IMR-90 (cell line): ENCODE measurements around the gene CCL11. TPM values are rescaled to one million over a fixed set of nuclear protein-coding genes. Genes with fewer than 3 reads are reported as not detected.
A peak's percentile ranks its signal among the peaks of the same experiment; 100 is the strongest.

Experiments
- ATAC-seq: fragments of 200-7000 bp; cut with Tn5 transposase; 2 replicates; pipeline ENCODE4 v1.9.1; 2020; ENCODE audit warnings: low read depth, mild to moderate bottlenecking, moderate library complexity
- BruUV-seq: library from RNA; stranded (reverse); fragments of 400-500 nt; replicated peaks from 2 replicates; lab custom pipeline; 2021; lab: Mats Ljungman, UMichigan
- CTCF ChIA-PET: fragments of 300-600 bp; formaldehyde crosslinking; extraction: SDS; loops from one replicate; lab custom pipeline; 2021; ENCODE audit warnings: antibody characterized with exemption; lab: Yijun Ruan, JAX
- POLR2A ChIA-PET: fragments of 300-600 bp; sonication (Branson Sonifier 250); formaldehyde crosslinking; loops from one replicate; lab custom pipeline; 2022; ENCODE audit warnings: antibody characterized with exemption; ENCODE audit not compliant: unreplicated experiment; lab: Charles Lee
- DNase-seq: peaks from one replicate; pipeline ENCODE4 v3.0.0; 2013
- H2AFZ ChIP-seq: replicated peaks from 2 replicates; pipeline ENCODE3; 2013; ENCODE audit warnings: low read length, mild to moderate bottlenecking; ENCODE audit not compliant: poor library complexity
- H2AK5ac ChIP-seq: 2 replicates; pipeline ENCODE4 v1.6.1; 2013; ENCODE audit warnings: low read depth, low read length, inconsistent platforms
- H2AK9ac ChIP-seq: replicated peaks from 2 replicates; pipeline ENCODE3; 2013; ENCODE audit warnings: mild to moderate bottlenecking, low read depth, low read length, moderate library complexity; ENCODE audit not compliant: poor library complexity
- H2BK120ac ChIP-seq: 2 replicates; pipeline ENCODE4 v1.6.1; 2013; ENCODE audit warnings: low read depth, low read length, inconsistent platforms
- H2BK15ac ChIP-seq: 3 replicates; pipeline ENCODE4 v1.6.1; 2013; ENCODE audit warnings: low read depth, low read length, inconsistent platforms
- H2BK20ac ChIP-seq: 2 replicates; pipeline ENCODE4 v1.6.1; 2013; ENCODE audit warnings: low read depth, mild to moderate bottlenecking, inconsistent platforms, low read length, moderate library complexity
- H2BK5ac ChIP-seq: 2 replicates; pipeline ENCODE4 v1.6.1; 2013; ENCODE audit warnings: mild to moderate bottlenecking, low read depth, low read length, inconsistent platforms; ENCODE audit not compliant: poor library complexity, severe bottlenecking
- H3K14ac ChIP-seq: replicated peaks from 2 replicates; pipeline ENCODE4 v1.6.1; 2013; ENCODE audit warnings: low read depth, low read length, inconsistent platforms
- H3K18ac ChIP-seq: 2 replicates; pipeline ENCODE4 v1.6.1; 2013; ENCODE audit warnings: low read depth, low read length, control low read depth
- H3K23ac ChIP-seq: 2 replicates; pipeline ENCODE4 v1.6.1; 2013; ENCODE audit warnings: low read depth, low read length, inconsistent platforms
- H3K27ac ChIP-seq: 2 replicates; pipeline ENCODE4 v1.5.1; 2013; ENCODE audit warnings: mild to moderate bottlenecking, control low read depth, low read length; ENCODE audit not compliant: insufficient read depth
- H3K27me3 ChIP-seq: 2 replicates; pipeline ENCODE4 v1.6.1; 2013; ENCODE audit warnings: low read length; ENCODE audit not compliant: control insufficient read depth, insufficient read depth
- H3K36me3 ChIP-seq: 2 replicates; pipeline ENCODE4 v1.6.1; 2013; ENCODE audit warnings: low read length, mixed read lengths; ENCODE audit not compliant: control insufficient read depth, insufficient read depth
- H3K4ac ChIP-seq: 2 replicates; pipeline ENCODE4 v1.6.1; 2013; ENCODE audit warnings: low read depth, low read length, inconsistent platforms
- H3K4me1 ChIP-seq: 2 replicates; pipeline ENCODE4 v1.6.1; 2013; ENCODE audit warnings: low read length, mixed read lengths; ENCODE audit not compliant: control insufficient read depth, insufficient read depth
- H3K4me2 ChIP-seq: 2 replicates; pipeline ENCODE4 v1.6.1; 2013; ENCODE audit warnings: low read depth, mild to moderate bottlenecking, control low read depth, low read length, moderate library complexity
- H3K4me3 ChIP-seq: 2 replicates; pipeline ENCODE4 v1.5.1; 2013; ENCODE audit warnings: low read depth, mild to moderate bottlenecking, control low read depth, low read length, moderate library complexity; ENCODE audit not compliant: insufficient read depth
- H3K56ac ChIP-seq: 2 replicates; pipeline ENCODE4 v1.6.1; 2013; ENCODE audit warnings: low read length, inconsistent platforms; ENCODE audit not compliant: insufficient read depth; ENCODE audit errors: extremely low read depth
- H3K79me1 ChIP-seq, 2 experiments: 2 replicates each; pipeline ENCODE4 v1.6.1; 2013; ENCODE audit warnings: low read length in 2 of 2, inconsistent platforms in 1 of 2, low read depth in 1 of 2
- H3K9ac ChIP-seq: 2 replicates; pipeline ENCODE4 v1.6.1; 2013; ENCODE audit warnings: low read depth, low read length, control low read depth
- H3K9me1 ChIP-seq: 2 replicates; pipeline ENCODE4 v1.6.1; 2013; ENCODE audit warnings: low read length, inconsistent platforms; ENCODE audit not compliant: insufficient read depth
- H3K9me3 ChIP-seq: 2 replicates; pipeline ENCODE4 v1.6.1; 2013; ENCODE audit warnings: low read length; ENCODE audit not compliant: control insufficient read depth, insufficient read depth
- H4K20me1 ChIP-seq: 2 replicates; pipeline ENCODE4 v1.6.1; 2013; ENCODE audit warnings: low read length, inconsistent platforms; ENCODE audit not compliant: insufficient read depth
- H4K5ac ChIP-seq: 2 replicates; pipeline ENCODE4 v1.6.1; 2013; ENCODE audit warnings: mild to moderate bottlenecking, low read depth, low read length, control low read depth
- H4K8ac ChIP-seq, 2 experiments: 2 replicates each; pipeline ENCODE4 v1.6.1; 2013; ENCODE audit warnings: low read depth in 2 of 2, low read length in 2 of 2, control low read depth in 1 of 2, inconsistent platforms in 1 of 2
- H4K91ac ChIP-seq: 2 replicates; pipeline ENCODE4 v1.6.1; 2013; ENCODE audit warnings: low read depth, low read length, inconsistent platforms; ENCODE audit not compliant: insufficient read depth
- BHLHE40 ChIP-seq: fragments of 150-350 bp; IDR thresholded peaks from 2 replicates; pipeline ENCODE4 v1.6.1; 2016; ENCODE audit warnings: mild to moderate bottlenecking, low read depth, low read length
- CHD1 ChIP-seq: IDR thresholded peaks from 2 replicates; pipeline ENCODE4 v1.6.1; 2012; ENCODE audit warnings: low read depth, low read length, improper control_type of control experiment
- CTCF ChIP-seq: conservative IDR thresholded peaks from 2 replicates; pipeline ENCODE4 v1.5.1; 2012; ENCODE audit warnings: mild to moderate bottlenecking, low read depth, low read length, improper control_type of control experiment
- ELK1 ChIP-seq: fragments of 150-350 bp; IDR thresholded peaks from 2 replicates; pipeline ENCODE4 v1.6.1; 2016; ENCODE audit warnings: low read depth, mild to moderate bottlenecking, low read length, moderate library complexity, borderline replicate concordance
- MAFK ChIP-seq: IDR thresholded peaks from 2 replicates; pipeline ENCODE4 v1.6.1; 2012; ENCODE audit warnings: low read depth, low read length, improper control_type of control experiment
- NFE2L2 ChIP-seq: fragments of 150-350 bp; IDR thresholded peaks from 2 replicates; pipeline ENCODE4 v1.6.1; 2016; ENCODE audit warnings: low read depth, mild to moderate bottlenecking, low read length
- RAD21 ChIP-seq: IDR thresholded peaks from 2 replicates; pipeline ENCODE4 v1.6.1; 2012; ENCODE audit warnings: low read length, improper control_type of control experiment
- RCOR1 ChIP-seq: IDR thresholded peaks from 2 replicates; pipeline ENCODE4 v1.6.1; 2012; ENCODE audit warnings: mild to moderate bottlenecking, low read length, improper control_type of control experiment; ENCODE audit not compliant: insufficient replicate concordance
- RFX5 ChIP-seq: IDR thresholded peaks from 2 replicates; pipeline ENCODE4 v1.8.0; 2012; ENCODE audit warnings: low read depth, mild to moderate bottlenecking, low read length, moderate library complexity
- WGBS, 2 experiments: methylation state at CpG; one replicate each; pipeline versions ENCODE4 v1.1.5 to v1.1.7; 2013; ENCODE audit warnings: missing lambda C conversion rate in 2 of 2; ENCODE audit not compliant: insufficient read length in 1 of 2; ENCODE audit errors: extremely low coverage in 2 of 2; 5-methylcytosine and 5-hydroxymethylcytosine counted together
- dilution Hi-C: fragments of 300-500 bp; cut with HindIII; formaldehyde crosslinking; loops from one replicate; pipeline ENCODE4 v1.14.3; 2018; ENCODE audit warnings: low sequenced_read_pairs; ENCODE audit not compliant: unreplicated experiment
- in situ Hi-C: fragments of 300-500 bp; cut with MboI; formaldehyde crosslinking; loops from 3 replicates; pipeline ENCODE4 v1.14.3; 2019; ENCODE audit warnings: low sequenced_read_pairs, inconsistent platforms, mixed read lengths
- intact Hi-C: fragments of 100-400 bp; cut with micrococcal nuclease; formaldehyde crosslinking; loops from 2 replicates; pipeline ENCODE4 v1.10.0; 2022
- polyA plus RNA-seq, 3 experiments: library from polyadenylated mRNA; depleted of rRNA; stranded (reverse); fragments of >200 nt; gene quantifications; 2 replicates each; pipeline ENCODE4 v1.2.3, GENCODE V29; 2012; ENCODE audit warnings: low replicate concordance in 1 of 3
- total RNA-seq: library from RNA; depleted of rRNA; stranded (reverse); fragments of >200 nt; gene quantifications from 2 replicates; pipeline ENCODE4 v1.2.3, GENCODE V29; 2012

The CCL11 gene
- total and polyA plus RNA-seq, 2 of the 4 experiments (the other 2 are of a cell fraction): not detected

DNA sequence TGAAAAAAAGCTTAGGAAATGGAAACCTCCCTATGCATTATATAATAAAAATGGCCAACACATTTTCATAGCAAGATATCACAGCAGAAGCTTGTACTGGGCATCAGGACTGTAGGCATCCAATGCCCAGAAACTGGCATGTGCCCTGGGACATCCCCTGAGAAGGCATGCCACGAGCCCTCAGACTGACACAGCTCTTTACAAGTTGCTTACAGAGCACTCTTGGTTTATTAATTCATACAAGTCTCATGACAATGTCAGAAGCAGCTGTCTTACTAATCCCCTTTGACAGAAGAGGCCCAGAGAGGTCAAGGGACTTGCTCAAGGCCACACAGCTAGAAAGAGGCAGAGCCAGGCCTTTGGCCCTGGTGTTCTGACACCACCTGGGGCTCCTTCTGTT is 36.1 kb upstream of the CCL11 start:
- peak overlapping the region; percentile 77 for H2BK5ac ChIP-seq
- H3K4me1 ChIP-seq: peaks cover 48% of the 10 kb centered on the region
- H3K14ac ChIP-seq: no peak overlapping the region
- H3K9me1 ChIP-seq: peaks cover 27% of the 10 kb centered on the region
- peak overlapping the region; percentile 77 for H3K4ac ChIP-seq
- H3K4me3 ChIP-seq: no peak overlapping the region
- BruUV-seq: no TSS peak
- H2BK15ac ChIP-seq: peak overlapping the region; percentile 91; the same call in 2 of the 3 replicates
- peak overlapping the region; percentile 95 for H4K91ac ChIP-seq
- peak overlapping the region; percentile 73 for H2BK20ac ChIP-seq
- no peaks in the 10 kb centered on the region for H3K9me3 ChIP-seq
- CTCF ChIA-PET: interaction anchor here (0.8 to 1.4 kb wide), 2 partner anchors 57 to 78 kb away, joined by 3 read pairs; no protein-coding TSS in a partner anchor
- H4K8ac ChIP-seq: peak overlapping the region; percentile 55 to 96; a peak in 3 of 4 replicates
- no peaks in the 10 kb centered on the region for H3K27me3 ChIP-seq
- WGBS, 2 experiments: 80% methylated on average over 1 of the region's 1 CpG; no CpG with 5 or more reads in 1 of the 2 experiments
- no peak overlapping the region; the same call in 1 of the 2 replicates for H3K23ac ChIP-seq
- no peaks in the 10 kb centered on the region for H4K20me1 ChIP-seq
- no peak overlapping the region for H2AFZ ChIP-seq
- no peak overlapping the region for H3K9ac ChIP-seq
- TF ChIP-seq BHLHE40 (no peak), MAFK (no peak), CTCF (no peak), RAD21 (no peak), RFX5 (no peak), ELK1 (no peak), RCOR1 (no peak), NFE2L2 (no peak), CHD1 (no peak)
- POLR2A ChIA-PET: no interaction called here
- H3K56ac ChIP-seq: no peak overlapping the region
- H3K79me1 ChIP-seq: no peaks in the 10 kb centered on the region
- H2AK9ac ChIP-seq: no peak overlapping the region
- intact Hi-C loops: no loop called here
- in situ Hi-C loops: loop anchor here (5.0 kb wide), 1 partner anchor 58 kb away; no protein-coding TSS in a partner anchor
- H3K27ac ChIP-seq: peak overlapping the region; percentile 83; the same call in 1 of the 2 replicates
- ATAC-seq (no peak), DNase-seq (no peak)
- dilution Hi-C loops: no loop called here
- peak overlapping the region; percentile 94 for H2BK120ac ChIP-seq
- H4K5ac ChIP-seq: peak overlapping the region; percentile 80
- H3K18ac ChIP-seq: peak overlapping the region; percentile 86
- peak overlapping the region; percentile 63 for H2AK5ac ChIP-seq
- H3K36me3 ChIP-seq: no peaks in the 10 kb centered on the region
- H3K4me2 ChIP-seq: no peak overlapping the region
